Activated T-cell treated with anti-CD3 and anti-CD28 coated beads, Interleukin-2, amount 50 U/mL, for 72 hours (primary cell): ENCODE measurements around the gene VTI1A. TPM values are rescaled to one million over a fixed set of nuclear protein-coding genes. Genes with fewer than 3 reads are reported as not detected.

ENCODE experiments used
- ATAC-seq, 2 donors: fragments of 150-1000 bp; cut with Tn5 transposase; replicated peaks in 1 of 2; 2 replicates each; pipeline ENCODE4 v1.10.0; 2021; ENCODE audit warnings: moderate library complexity in 2 of 2, mild to moderate bottlenecking in 1 of 2
- DNase-seq, 2 donors: peaks; one replicate each; pipeline ENCODE4 v3.0.0; 2021 to 2022; ENCODE audit warnings: mixed read lengths in 1 of 2
- H3K27ac Mint-ChIP-seq: one replicate; pipeline ENCODE4 v1.8.0; 2022; ENCODE audit warnings: mild to moderate bottlenecking, moderate library complexity, mixed read lengths
- H3K27me3 Mint-ChIP-seq: one replicate; pipeline ENCODE4 v1.8.0; 2022; ENCODE audit warnings: low read depth, mixed read lengths
- H3K36me3 Mint-ChIP-seq, 2 donors: one replicate each; pipeline ENCODE4 v1.8.0; 2022; ENCODE audit warnings: mixed read lengths in 2 of 2, mild to moderate bottlenecking in 1 of 2; ENCODE audit not compliant: insufficient read depth in 2 of 2
- H3K4me1 Mint-ChIP-seq: one replicate; pipeline ENCODE4 v1.8.0; 2022; ENCODE audit warnings: low read depth, mixed read lengths
- H3K4me3 Mint-ChIP-seq, 2 donors: one replicate each; pipeline ENCODE4 v1.8.0; 2022; ENCODE audit warnings: mild to moderate bottlenecking in 2 of 2, mixed read lengths in 2 of 2, moderate library complexity in 2 of 2
- H3K9me3 Mint-ChIP-seq, 2 donors: one replicate each; pipeline ENCODE4 v1.8.0; 2022; ENCODE audit warnings: mixed read lengths in 2 of 2
- total RNA-seq, 2 donors: library from RNA; stranded (reverse); gene quantifications; one replicate each; pipeline ENCODE4 v1.2.3, GENCODE V29; 2022

Gene VTI1A
- total RNA-seq, 2 donors from 2014 or later: 65.5 to 71.8 TPM

DNA sequence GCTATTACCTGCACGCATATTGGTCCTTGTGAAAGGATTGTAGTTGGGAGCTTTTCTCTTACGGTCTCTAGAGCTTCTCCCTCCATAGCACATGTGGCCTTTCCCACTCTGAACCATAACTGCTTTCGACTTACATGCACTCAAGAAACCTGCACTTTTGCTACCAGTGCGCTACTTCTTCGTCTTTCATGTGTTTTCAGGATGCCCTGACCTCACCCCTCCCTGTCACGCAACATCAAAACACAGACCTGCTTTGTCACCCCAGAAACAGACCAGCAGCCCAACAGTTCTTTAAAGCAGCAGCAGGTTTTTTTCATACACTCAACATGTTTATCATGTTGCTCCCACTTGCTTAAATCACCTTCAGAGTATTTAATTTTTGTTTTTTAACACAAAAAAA is 259.6 kb downstream of the VTI1A start:
- DNase-seq (peak in 1 of 2 donors; percentile 10), ATAC-seq (peak in 1 of 2 donors; percentile 60)
- Mint-ChIP-seq H3K9me3 (no peaks in the 10 kb centered on the region), H3K4me1 (peaks cover 4% of the 10 kb centered on the region), H3K27ac (no peak overlapping the region), H3K27me3 (no peaks in the 10 kb centered on the region), H3K4me3 (no peak overlapping the region), H3K36me3 (no peaks in the 10 kb centered on the region)

GRCh38 chr10:112708461-112708860 is 261.4 kb downstream of the VTI1A start:
- Mint-ChIP-seq H3K27ac (no peak overlapping the region), H3K36me3 (no peaks in the 10 kb centered on the region), H3K9me3 (no peaks in the 10 kb centered on the region), H3K4me1 (peaks cover 4% of the 10 kb centered on the region), H3K27me3 (no peaks in the 10 kb centered on the region), H3K4me3 (no peak overlapping the region)
- ATAC-seq (no peak), DNase-seq (no peak)

DNA sequence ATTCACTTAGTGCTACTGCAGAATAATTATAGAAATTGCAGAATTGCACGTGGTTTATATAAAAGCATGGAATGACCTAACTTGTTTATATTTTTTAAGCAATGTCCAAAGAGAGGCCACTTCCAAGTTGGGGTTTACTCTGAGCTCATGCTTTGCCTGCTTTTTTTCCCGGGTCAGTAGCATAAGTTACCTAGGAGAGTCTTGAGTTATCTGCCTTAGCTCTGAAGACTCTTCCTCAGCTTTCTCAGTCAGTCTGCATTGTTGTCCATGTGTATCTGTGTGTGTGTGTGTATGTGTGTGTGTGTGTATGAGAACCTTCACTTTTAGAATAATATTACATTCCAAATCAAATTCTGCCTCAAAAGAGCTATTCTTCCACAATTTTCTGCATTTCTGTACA is 263.5 kb downstream of the VTI1A start:
- DNase-seq: no peak
- ATAC-seq: no peak
- no peaks in the 10 kb centered on the region for H3K9me3 Mint-ChIP-seq
- H3K4me3 Mint-ChIP-seq: no peak overlapping the region
- no peak overlapping the region for H3K27ac Mint-ChIP-seq
- no peaks in the 10 kb centered on the region for H3K36me3 Mint-ChIP-seq
- H3K27me3 Mint-ChIP-seq: no peaks in the 10 kb centered on the region
- H3K4me1 Mint-ChIP-seq: peaks cover 1% of the 10 kb centered on the region

GRCh38 chr10:112711366-112711765 is 264.4 kb downstream of the VTI1A start:
- Mint-ChIP-seq H3K36me3 (no peaks in the 10 kb centered on the region), H3K27me3 (no peaks in the 10 kb centered on the region), H3K9me3 (no peaks in the 10 kb centered on the region), H3K4me1 (no peaks in the 10 kb centered on the region), H3K27ac (no peak overlapping the region), H3K4me3 (no peak overlapping the region)
- no peak for DNase-seq
- ATAC-seq: no peak

GRCh38 chr10:112712536-112712935 is 265.5 kb downstream of the VTI1A start:
- Mint-ChIP-seq H3K4me1 (no peaks in the 10 kb centered on the region), H3K36me3 (no peaks in the 10 kb centered on the region), H3K27ac (no peak overlapping the region), H3K9me3 (no peaks in the 10 kb centered on the region), H3K4me3 (no peak overlapping the region), H3K27me3 (no peaks in the 10 kb centered on the region)
- DNase-seq (no peak), ATAC-seq (no peak)

- Mint-ChIP-seq H3K27ac (no peak overlapping the region), H3K4me1 (no peaks in the 10 kb centered on the region), H3K4me3 (no peak overlapping the region), H3K27me3 (no peaks in the 10 kb centered on the region), H3K9me3 (no peaks in the 10 kb centered on the region), H3K36me3 (no peaks in the 10 kb centered on the region)
- ATAC-seq (no peak), DNase-seq (no peak)
These were observed 266.4 kb downstream of the VTI1A start for GRCh38 chr10:112713411-112713810.

DNA sequence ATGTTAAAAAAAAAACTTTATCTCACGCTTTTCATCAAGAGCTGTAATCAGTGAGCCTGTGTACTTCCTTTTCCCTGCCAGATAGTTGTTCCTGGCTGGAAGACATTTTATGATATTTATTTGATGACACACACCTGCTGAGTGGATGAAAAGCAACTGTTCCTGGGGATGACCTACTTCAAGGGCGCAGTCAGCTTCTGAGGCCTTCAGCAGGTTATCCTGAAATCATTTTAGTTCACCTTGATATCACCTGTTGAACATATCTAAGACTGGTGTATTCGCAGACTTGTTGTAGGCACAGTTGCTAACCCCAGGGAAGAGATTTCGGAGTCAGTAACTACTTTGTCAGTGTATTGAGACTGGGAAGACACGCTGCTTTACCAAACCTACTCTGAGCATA is 268.6 kb downstream of the VTI1A start:
- Mint-ChIP-seq H3K9me3 (no peaks in the 10 kb centered on the region), H3K27me3 (no peaks in the 10 kb centered on the region), H3K27ac (no peak overlapping the region), H3K4me1 (no peaks in the 10 kb centered on the region), H3K36me3 (peaks cover 0 to 3% of the 10 kb centered on the region in 2 donors), H3K4me3 (no peak overlapping the region)
- ATAC-seq: no peak
- DNase-seq: no peak

DNA sequence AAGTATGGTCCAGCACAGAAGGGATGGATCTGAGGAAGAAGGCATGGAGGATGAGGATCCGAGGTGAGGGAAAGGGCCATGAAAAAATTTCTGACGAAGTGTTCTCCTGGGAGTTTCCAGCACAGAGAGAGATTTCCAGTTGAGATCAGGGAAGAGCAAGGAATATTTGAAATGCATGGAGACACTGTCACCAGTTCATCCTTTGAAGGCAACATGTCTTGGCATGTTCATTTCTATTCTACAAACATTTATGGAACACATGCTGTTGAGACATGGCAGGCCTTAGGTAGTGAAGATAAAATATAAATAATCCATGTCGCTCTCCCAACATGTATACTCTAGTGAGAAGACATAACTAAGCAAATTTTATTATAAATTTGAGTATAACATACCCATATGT is 269.1 kb downstream of the VTI1A start:
- Mint-ChIP-seq H3K36me3 (peaks cover 0 to 3% of the 10 kb centered on the region in 2 donors), H3K4me3 (no peak overlapping the region), H3K27me3 (no peaks in the 10 kb centered on the region), H3K27ac (no peak overlapping the region), H3K9me3 (no peaks in the 10 kb centered on the region), H3K4me1 (no peaks in the 10 kb centered on the region)
- no peak for DNase-seq
- no peak for ATAC-seq

GRCh38 chr10:112716924-112717413 is 270.0 kb downstream of the VTI1A start:
- Mint-ChIP-seq H3K4me3 (no peak overlapping the region), H3K36me3 (peaks cover 0 to 3% of the 10 kb centered on the region in 2 donors), H3K27ac (no peak overlapping the region), H3K4me1 (no peaks in the 10 kb centered on the region), H3K9me3 (no peaks in the 10 kb centered on the region), H3K27me3 (no peaks in the 10 kb centered on the region)
- DNase-seq (no peak), ATAC-seq (no peak)

DNA sequence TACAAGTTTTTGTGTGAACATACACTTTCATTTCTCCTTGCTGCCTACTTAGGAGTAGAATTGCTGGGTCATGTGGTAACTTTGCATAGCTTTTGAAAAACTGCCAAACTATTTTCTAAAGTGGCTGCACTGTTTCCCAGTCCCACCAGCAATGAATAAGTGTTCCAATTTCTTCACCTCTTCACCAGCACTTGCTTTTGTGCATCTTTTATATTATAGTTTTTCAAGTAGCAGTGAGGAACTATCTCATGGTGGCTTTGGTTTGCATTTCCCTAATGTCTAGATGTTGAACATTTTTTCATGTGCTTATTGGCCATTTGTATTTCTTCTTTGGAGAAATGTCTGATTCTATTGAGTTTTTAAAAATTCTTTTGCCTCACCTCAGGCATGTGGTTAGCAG is 273.2 kb downstream of the VTI1A start:
- Mint-ChIP-seq H3K27ac (no peak overlapping the region), H3K4me3 (no peak overlapping the region), H3K4me1 (no peaks in the 10 kb centered on the region), H3K27me3 (no peaks in the 10 kb centered on the region), H3K36me3 (peaks cover 0 to 3% of the 10 kb centered on the region in 2 donors), H3K9me3 (no peaks in the 10 kb centered on the region)
- DNase-seq: no peak
- no peak for ATAC-seq

DNA sequence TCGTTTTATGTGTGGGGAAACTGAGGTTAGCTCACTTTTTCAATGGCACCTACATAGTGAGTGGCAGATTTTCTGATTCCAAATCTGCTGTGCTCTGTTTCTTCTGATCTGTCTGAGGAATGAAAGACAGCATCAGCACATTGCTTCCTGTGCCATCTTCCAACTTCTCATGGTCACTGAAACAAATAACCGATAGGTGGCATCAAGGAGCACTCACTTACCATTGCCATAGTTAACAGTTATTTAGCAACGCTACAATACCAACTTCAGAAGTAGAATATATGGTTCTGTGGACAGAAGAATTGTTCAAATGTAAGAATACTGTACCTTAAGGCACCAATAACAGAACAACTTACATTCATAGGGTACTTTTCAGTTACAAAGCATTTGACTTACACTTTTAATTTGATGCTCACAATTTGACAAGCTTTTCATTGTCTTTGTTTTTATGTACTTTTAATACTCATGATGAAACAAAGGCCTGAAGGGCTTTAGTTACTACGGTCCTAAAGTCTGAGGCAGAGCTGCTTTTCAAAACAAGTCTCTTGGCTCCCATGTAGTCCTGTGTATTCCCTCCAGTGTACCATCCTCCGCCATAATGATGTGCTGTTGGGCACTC is 274.2 kb downstream of the VTI1A start:
- no peaks in the 10 kb centered on the region for H3K9me3 Mint-ChIP-seq
- peaks cover 0 to 3% of the 10 kb centered on the region in 2 donors for H3K36me3 Mint-ChIP-seq
- no peak overlapping the region for H3K27ac Mint-ChIP-seq
- H3K4me1 Mint-ChIP-seq: no peaks in the 10 kb centered on the region
- no peaks in the 10 kb centered on the region for H3K27me3 Mint-ChIP-seq
- ATAC-seq (no peak), DNase-seq (peak; percentile 2 to 8)
- H3K4me3 Mint-ChIP-seq: no peak overlapping the region

GRCh38 chr10:112722758-112723157 is 275.7 kb downstream of the VTI1A start:
- Mint-ChIP-seq H3K4me3 (no peak overlapping the region), H3K27me3 (no peaks in the 10 kb centered on the region), H3K4me1 (no peaks in the 10 kb centered on the region), H3K36me3 (peaks cover 0 to 3% of the 10 kb centered on the region in 2 donors), H3K9me3 (no peaks in the 10 kb centered on the region), H3K27ac (no peak overlapping the region)
- DNase-seq (no peak), ATAC-seq (no peak)

GRCh38 chr10:112723876-112724275 is 276.9 kb downstream of the VTI1A start:
- Mint-ChIP-seq H3K36me3 (peaks cover 0 to 3% of the 10 kb centered on the region in 2 donors), H3K27me3 (no peaks in the 10 kb centered on the region), H3K27ac (no peak overlapping the region), H3K4me1 (no peaks in the 10 kb centered on the region), H3K4me3 (no peak overlapping the region), H3K9me3 (no peaks in the 10 kb centered on the region)
- no peak for DNase-seq
- ATAC-seq: no peak

DNA sequence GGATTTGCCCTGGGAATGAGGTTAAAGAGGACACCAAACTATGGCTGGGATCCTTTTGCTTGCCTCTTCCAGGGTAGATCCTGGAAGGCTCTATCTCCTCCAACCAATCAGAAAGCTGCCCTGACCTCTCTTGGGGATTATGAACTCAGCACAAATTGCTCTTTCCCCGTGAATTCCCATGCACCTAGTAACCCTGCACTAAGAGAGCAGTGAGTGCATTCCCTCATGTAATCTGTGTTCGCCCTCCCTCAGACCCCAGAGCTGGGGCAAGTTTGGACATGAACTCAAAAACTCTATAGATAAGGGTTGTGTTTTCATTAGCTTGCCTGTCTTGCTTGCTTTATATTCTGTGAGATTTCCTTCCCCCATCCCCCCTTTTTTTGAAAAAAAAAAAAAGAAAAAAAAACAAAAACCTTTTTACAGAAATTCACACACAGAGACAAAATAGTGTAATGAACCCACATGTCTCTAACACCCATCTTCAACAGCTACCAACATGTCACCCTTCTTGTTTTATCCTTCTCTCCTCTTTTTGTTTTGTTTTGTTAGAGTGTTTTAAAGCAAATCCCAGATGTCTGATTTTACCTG is 277.5 kb downstream of the VTI1A start:
- DNase-seq: no peak
- Mint-ChIP-seq H3K4me3 (no peak overlapping the region), H3K27me3 (no peaks in the 10 kb centered on the region), H3K9me3 (no peaks in the 10 kb centered on the region), H3K27ac (no peak overlapping the region), H3K4me1 (no peaks in the 10 kb centered on the region), H3K36me3 (peaks cover 0 to 3% of the 10 kb centered on the region in 2 donors)
- no peak for ATAC-seq
